Hypothalamus (tissue), 51 donors: ENCODE results near the gene PRTFDC1.

Source experiments
- DNase-seq, 51 donors: peaks; one replicate each; lab custom pipeline; 2025; lab: John Stamatoyannopoulos, UW

PRTFDC1 gene

GRCh38 chr10:24804956-24805355 is 147.4 kb downstream of the PRTFDC1 start:
- no peak for DNase-seq

DNA sequence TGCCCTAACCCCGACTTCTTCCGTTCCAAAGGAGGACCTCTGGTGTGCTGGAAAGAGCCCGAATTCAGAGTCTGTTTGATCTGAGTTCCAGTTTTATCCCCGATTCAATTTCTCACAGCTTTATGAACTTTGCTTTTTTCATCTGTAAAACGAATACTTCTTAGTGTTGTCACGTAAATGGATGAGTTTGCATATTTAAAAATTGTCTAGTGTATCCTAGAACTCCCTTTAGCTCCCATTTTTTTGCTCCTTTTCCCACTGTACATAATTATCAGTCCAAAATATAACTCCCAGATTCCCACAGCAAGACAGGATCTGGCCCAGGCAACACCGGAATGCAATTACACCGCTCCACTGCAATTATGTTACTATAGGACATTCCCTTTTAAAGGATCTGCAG is 148.0 kb downstream of the PRTFDC1 start:
- DNase-seq = no peak

DNA sequence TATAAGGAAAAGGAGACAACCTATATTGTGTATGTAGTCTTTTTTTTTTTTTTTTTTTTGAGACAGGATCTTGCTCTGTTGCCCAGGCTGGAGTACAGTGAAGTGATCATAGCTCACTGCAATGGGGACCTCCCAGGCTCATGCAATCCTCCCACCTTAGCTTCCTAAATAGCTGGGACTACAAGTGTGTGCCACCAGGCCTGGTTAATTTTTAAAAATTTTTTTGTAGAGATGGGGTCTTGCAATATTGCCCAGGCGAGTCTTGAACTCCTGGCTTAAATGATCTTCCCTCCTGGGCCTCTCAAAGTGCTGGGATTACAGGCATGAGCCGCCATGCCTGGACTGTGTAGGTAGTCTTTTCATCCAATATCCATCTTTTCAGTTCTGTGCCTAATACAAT is 150.0 kb downstream of the PRTFDC1 start:
- DNase-seq = no peak

- DNase-seq = no peak
These were observed 151.5 kb downstream of the PRTFDC1 start for GRCh38 chr10:24800861-24801260.
